GM13976 (cell line): ENCODE data around the gene CECR2.
"Not testable (repeated sequence)": the region's sequence is repeated elsewhere in the genome, so short reads cannot be mapped to it uniquely, and the experiment has no call there.

Source experiments
- DNase-seq: peaks from one replicate; pipeline ENCODE4 v3.0.0; 2012; ENCODE audit warnings: low spot score
- in situ Hi-C: fragments of 300-500 bp; cut with MboI; formaldehyde crosslinking; loops from one replicate; pipeline ENCODE4 v1.12.0; 2022; ENCODE audit warnings: low sequenced_read_pairs, mixed read lengths, inconsistent platforms; ENCODE audit not compliant: unreplicated experiment
- TF ChIP-seq, protein P1 (sequence below): IDR thresholded peaks from 2 replicates; pipeline ENCODE4 v1.5.1; 2012; ENCODE audit warnings: borderline replicate concordance, mild to moderate bottlenecking; ENCODE audit not compliant: insufficient read depth; ENCODE audit errors: extremely low read depth, missing control alignments, control extremely low read depth

The CECR2 gene

DNA sequence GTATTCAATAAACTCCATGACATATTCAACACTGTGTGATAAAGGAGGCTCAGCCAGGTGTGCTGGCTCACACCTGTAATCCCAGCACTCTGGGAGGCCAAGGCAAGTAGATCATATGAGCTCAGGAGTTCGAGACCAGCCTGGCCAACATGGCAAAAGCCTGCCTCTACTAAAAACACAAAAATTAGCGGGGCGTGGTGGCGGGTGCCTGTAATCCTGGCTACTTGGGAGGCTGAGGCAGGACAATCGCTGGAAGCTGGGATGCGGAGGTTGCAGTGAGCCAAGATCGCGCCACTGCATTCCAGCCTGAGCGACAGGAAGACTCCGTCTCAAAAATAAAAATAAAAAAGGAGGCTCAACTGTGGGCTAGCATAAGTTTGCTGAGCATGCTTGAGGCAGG is 189.9 kb downstream of the CECR2 start:
- in situ Hi-C loops, result no loop called here
- no peak for DNase-seq
- TF ChIP-seq, protein P1, sequence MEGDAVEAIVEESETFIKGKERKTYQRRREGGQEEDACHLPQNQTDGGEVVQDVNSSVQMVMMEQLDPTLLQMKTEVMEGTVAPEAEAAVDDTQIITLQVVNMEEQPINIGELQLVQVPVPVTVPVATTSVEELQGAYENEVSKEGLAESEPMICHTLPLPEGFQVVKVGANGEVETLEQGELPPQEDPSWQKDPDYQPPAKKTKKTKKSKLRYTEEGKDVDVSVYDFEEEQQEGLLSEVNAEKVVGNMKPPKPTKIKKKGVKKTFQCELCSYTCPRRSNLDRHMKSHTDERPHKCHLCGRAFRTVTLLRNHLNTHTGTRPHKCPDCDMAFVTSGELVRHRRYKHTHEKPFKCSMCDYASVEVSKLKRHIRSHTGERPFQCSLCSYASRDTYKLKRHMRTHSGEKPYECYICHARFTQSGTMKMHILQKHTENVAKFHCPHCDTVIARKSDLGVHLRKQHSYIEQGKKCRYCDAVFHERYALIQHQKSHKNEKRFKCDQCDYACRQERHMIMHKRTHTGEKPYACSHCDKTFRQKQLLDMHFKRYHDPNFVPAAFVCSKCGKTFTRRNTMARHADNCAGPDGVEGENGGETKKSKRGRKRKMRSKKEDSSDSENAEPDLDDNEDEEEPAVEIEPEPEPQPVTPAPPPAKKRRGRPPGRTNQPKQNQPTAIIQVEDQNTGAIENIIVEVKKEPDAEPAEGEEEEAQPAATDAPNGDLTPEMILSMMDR, result no peak

DNA sequence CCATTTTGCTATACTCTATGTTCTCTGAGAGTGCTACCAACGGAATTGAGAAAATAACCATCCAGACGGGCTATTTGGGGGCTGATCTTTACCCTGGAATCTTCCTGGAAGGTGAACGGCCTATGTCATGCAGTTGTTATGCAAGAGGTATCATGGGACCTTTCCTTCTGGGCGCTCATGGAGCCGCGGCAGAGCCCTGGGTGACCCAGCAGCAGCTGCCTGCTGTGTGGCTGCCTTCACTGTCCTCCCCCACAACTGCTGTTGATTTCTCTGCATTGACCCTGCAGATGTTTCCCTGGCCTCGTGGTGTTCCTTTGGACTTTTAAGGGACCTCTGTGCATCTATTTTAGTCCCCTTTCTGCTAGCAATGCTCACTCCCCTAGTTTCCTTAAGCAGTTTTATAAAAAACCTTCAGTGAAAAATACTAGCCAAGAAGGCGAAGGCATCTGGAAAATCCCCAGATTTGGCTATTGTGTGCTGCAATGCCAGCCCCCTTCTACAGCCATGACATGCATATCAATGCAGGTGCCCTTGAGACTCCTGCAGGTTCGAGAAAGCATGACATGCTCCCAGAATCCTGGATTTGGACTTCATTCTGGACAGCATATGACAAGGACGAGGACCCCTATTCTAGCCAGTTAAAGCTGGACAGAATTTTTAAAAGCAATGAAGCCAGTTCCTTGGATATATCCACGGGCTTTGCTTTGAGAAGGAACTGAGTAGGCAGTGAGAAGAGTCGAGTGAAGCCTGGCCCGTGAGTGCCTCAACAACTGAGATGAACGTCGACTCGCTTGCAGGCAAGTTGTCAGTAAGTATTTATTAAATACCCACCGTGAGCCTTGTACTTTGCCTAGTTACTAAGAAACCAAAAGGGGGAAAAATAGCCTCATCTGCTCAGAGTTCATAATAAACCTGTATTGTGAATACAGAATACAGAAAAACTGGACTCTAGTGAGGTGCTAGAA is 193.9 kb downstream of the CECR2 start, which contains the start of gene SLC25A18:
Gene SLC25A18, plus strand, starts transcription at position 593 of the 965 bp plus-strand sequence. CDS start 16,447 bp downstream, outside the sequence.
- TF ChIP-seq, protein P1, result no peak
- in situ Hi-C loops, result no loop called here

GRCh38 chr22:17563936-17564391 is 194.7 kb downstream of the CECR2 start:
- in situ Hi-C loops, result no loop called here
- no peak for DNase-seq
- TF ChIP-seq, protein P1, result no peak

More for the DNA sequence above, 193.9 kb downstream of the CECR2 start, which contains the start of gene SLC25A18:
- no peak for DNase-seq

- DNase-seq, in situ Hi-C loops: not testable (repeated sequence)
These were observed 196.9 kb downstream of the CECR2 start for GRCh38 chr22:17566016-17566687.

DNA sequence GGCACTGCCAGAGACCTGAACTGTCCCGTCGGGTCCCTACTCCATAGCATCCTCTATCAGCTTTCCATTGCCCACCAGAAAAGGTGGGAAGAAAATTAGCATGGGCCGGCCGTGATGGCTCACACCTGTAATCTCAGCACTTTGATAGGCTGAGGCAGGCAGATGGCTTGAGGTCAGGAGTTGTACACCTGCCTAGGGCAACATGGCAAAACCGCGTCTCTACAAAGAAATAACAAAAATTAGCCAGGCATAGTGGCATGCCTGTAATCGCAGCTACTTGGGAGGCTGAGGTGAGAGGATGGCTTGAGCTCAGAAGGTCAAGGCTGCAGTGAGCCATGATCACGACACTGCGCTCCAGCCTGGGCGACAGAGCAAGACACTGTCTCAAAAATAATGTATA is 197.5 kb downstream of the CECR2 start:
- in situ Hi-C loops, result no loop called here
- TF ChIP-seq, protein P1, result no peak
- DNase-seq, result no peak

DNA sequence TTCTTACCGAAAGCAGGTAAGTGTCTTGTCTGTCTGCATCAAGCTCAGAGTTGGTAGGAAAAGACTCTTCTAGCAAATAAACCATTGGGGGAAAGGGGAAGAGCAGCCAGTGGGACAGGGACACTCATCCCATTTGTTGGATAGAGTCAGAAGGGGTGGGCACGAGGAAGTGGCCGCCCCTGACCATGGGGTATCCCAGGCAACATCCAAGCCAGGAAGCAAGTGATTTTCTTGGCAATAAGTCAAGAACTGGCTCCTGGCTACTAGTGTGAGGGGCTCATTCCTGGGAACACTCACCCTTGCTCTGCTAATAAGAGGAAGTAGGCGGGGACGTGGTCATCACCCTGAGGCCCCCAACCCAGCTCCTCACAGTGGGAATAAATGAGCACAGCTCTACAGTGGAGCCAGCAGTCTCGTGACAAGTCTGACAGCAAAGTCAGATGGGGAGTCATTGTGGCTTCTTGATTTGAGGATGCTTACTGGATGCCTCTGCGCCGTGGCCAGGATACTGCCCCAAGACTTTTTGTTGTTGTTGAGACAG is 200.8 kb downstream of the CECR2 start:
- TF ChIP-seq, protein P1, result no peak
- DNase-seq, result no peak
- in situ Hi-C loops, result no loop called here
